ENCODE measurements around the gene RBM43.
"Not testable (repeated sequence)": the region's sequence is repeated elsewhere in the genome, so short reads cannot be mapped to it uniquely, and the experiment has no call there.

The RBM43 gene

DNA sequence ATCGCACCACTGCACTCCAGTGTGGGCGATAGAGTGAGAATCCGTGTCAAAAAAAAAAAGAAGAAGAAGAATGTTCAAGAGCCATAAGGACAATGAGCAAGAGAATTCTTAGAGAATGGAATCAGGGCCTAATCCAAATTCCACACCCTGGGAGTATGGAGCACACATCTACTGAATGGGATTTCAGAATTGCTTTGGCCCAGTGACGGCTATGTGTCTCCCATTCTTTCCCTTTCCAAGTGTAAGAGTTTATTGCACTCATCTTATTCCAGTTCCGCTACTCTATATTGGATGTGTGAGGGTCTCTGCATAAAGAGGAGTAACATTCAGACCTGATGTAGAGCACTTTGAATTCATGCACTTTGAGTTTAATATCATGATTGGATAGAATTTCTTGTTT, 5.9 kb upstream of the RBM43 start:
- DNase-seq: no peak

DNA sequence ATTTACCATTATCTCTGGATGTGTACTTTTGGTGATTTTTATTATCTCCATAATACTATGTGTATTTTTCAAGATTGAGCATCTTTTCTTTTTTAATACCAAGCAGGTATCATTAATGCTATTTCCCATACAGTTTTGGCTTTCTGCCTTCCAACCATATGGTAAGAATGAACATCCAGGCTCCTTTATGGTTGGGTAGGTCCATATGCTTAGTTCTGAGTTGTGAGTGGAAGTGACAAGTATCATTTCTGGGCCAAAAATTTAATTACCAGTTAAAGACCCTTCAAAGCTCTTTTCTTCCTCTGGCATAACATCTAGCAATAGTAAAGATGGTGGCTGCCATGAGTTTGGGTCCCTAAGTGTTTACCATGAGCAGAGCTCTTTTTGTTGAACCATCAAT, 4.3 kb upstream of the RBM43 start:
- no peak for DNase-seq

DNA sequence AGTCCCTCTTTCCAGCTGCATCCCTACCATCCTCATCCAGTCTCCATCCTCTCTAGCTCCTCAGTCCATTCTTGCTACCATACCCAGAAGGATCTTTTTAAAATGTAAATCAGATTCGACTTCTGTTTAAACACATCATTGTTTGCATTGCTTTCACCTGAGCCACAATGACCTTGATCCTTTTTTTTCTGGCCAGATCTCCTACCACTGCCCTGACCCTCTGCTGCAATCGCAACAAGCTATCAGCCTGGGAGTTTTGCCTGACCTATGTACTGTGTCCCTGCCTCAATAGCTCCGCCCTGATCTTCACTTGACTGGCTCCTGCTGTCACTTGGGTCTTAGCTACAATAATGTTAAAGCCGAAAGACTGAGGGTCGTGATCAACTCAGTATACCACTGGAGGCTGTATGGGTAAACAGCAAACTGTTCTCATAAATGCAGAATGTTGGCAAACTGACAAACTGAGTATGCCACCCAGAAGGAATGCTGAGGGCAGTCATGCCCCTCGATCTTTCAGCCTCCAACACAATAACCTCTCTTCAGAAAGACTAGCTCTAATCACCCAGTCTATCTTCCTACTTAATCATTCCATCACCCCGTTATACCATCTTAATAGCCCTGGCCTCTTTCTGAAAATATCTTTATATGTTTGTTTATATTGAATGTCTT, 2.6 kb upstream of the RBM43 start:
- no peak for DNase-seq

DNA sequence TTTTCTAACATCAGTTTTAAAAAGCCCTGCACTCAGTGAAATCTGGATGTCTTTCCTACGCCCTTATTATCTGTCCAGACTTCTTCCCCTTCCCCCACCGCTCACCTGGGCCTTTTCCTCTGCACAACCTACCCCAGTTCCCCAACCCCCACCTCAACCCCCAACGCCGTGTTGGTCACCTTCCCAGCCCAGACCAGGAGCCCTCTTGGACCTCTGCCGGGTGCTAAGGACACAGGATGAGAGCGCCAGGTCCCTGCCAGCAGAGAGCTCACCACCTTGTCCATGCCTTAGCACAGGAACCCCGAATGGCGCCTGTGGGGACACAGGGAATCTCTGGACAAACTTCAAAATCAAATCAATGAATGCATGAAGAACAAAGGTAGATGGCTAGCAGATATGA, 966 bp upstream of the RBM43 start:
- no peak for DNase-seq

DNA sequence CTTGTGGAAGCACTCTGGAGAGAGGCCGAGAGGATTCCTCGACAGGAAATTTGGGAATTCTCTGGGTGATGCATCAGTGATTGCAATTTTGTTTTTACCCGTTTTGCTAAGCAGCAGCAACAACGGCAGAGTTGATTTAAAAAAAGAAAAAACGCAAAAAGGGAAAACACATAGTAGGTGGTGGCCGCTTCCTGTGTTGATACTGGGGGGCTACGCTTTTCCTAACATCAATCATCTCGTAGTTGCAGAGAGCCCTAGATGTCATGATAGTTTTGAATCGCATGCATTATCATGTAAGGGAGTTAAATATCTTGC, 271 bp upstream of the RBM43 start:
- DNase-seq: no peak

DNA sequence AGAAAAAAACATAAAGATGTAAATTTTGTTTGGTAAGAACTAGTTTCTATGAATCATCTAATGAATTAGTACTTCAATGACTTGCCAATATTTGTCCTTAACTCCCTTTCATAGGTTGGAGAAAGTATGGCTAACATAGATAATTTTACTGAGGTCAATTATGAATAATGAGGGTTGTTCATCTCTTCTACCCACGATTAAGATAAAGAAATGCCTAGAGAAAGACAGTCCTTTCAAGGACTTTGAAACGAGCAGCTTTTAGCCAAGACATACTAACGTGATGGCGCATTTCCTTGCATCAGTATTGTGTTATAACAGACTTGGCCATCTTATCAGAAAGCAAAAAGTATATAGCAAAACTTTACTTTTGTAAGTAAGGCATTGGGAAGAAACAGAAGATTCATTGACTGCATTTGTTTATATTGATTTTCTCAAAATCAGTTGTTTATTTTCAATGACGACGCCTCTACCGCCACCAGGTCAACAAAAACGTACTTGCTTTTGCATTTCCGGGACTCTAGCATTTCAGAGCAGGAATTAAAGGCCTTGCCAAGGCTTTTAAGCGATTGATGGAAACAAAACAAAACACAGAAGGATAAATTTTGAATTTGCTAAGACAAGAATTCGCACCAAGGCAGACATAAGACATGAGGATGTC, 961 bp downstream of the RBM43 start:
- no peak for DNase-seq

DNA sequence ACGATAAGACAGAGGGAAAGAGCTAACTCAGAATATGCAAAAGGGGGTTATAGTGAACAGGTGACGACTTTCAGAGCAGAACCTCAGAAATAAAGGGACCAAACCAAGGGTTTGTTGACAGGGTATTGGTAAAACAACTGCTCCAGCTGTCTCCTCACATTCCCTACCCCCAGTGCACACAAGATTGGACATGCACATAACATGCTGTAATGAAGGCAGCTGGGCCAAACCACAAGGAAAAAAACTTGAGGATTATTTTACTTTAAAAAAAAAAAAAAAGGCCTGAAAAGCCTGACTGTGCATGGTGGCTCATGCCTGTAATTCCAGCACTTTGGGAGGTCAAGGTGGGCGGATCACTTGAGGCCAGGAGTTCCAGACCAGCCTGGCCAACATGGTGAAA, 3.5 kb downstream of the RBM43 start:
- no peak for DNase-seq

DNA sequence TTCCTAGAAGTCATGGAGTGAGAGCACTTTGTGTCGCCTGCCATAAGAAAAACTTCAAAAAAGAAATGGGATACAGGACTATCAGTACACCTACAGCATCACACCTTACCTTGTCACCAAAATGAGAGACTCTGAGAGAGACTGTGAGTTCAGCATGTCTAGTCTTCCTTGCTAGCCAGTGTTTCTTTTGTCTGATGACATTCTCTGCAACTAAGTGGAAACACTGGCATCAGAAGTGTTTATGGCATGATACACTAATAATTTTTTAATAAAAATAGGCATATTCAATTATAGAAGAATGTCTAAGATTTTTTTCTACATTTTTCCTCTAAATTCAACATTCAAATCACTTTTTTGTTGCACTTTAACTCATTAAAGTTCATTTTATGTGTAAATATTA, 9.0 kb downstream of the RBM43 start:
- DNase-seq: no peak

DNA sequence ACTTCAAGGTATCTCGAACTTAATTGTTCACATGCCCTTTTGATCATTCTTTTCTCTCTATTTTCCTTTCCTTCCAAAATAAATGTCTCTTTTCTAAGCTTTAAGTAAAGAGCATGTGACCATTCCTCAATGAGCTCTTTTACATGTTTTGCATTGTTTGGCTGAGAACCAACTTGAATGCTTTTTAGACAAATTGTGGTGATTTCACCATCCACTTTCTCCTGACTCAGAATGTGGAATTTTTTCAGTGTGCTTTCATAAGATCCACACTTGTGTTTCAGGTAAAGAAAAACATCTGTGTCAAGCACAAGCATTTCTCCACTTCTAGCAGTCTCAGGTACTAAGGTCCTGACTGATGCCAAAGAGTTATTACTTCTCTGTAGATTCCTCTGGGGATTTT, 10.7 kb downstream of the RBM43 start:
- DNase-seq: no peak

DNA sequence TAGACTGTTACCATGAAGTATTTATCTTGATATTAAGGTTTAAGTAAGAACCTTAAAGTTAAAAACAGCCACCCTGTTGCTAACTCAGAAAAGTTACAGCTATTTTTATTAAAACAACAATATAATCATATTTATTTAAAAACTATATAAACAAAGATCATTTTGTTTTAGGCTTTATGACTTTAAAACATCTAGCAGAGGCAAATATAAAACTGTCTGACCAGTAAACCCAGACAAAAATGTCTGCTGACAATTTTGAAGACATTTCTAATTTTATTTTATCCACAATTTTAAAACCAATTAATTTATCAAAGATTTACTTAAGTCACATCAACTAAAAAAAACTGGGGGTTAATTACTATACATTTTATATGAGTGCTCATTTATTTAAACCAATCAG, 14.2 kb downstream of the RBM43 start:
- DNase-seq: no peak

DNA sequence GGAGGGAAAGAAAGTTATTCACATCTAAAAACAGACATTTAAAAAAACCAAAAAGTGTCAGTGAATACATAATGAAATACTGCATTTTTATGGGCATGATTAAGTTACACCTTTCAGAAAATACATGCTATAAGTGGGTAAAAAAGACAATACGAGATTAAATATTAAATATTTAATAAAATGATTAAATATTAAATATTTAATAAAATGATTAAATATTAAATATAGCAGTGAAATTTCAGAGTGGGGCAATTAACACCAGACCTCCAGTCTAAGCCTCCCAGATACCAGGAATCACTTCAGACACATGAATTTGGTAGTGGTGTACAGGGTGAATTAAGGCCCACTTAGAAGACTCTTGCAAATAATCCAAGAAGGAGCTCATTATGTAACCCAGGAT, 15.5 kb downstream of the RBM43 start:
- DNase-seq: no peak

DNA sequence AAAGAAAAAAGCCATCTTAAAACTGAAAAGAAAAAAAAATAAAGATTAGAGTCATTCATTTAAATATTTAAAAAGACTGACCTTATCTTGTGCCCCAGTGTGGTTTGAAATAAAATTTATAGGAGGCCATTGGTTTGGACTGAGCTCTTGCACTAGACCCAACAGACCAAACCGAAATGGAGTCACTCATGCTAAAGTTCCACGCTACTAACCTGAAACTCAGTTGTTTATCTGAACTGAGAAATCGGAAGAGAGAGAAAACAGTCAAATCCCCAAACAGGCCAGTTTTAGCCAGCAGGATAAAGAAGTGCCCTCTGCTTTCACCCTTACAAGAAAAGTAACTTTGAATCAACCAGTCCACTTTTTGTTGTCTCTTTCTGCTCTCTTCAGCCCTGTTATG, 18.2 kb downstream of the RBM43 start:
- DNase-seq: no peak

DNA sequence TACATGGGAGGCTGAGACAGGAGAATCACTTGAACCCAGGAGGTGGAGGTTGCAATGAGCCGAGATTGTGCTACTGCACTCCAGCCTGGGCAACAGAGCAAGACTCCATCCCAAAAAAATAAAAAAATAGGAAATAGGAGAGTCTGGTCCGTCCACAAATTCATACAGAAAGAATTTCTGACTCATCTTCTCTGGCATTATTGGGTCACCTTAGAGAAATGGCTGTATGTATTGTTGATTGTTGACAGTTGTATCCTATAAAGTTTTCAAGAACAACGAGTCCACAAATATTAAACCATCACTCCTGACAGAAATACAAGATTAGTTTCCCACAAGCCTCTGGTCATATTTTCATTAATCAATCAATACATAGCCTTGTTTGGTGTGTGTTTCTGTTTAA, 20.4 kb downstream of the RBM43 start:
- DNase-seq: no peak

DNA sequence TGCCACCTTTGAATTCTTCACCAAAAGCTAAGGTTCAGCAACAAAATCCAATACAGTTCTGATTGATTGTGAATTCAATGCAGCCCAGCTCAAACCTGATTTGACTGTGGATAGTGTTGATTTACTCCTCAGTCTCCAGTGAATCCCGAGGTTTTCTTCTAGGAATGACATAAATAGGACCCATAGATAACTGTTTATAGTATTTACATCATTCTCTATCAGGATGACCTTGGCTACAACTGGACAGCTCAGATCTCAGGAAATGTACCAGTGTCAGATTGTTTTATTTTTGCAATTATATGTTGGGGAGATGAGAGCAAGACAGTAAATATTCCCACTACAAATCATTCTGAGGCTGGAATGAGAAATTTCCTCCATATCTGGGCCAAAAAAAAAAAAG, 21.2 kb downstream of the RBM43 start:
- no peak for DNase-seq

DNA sequence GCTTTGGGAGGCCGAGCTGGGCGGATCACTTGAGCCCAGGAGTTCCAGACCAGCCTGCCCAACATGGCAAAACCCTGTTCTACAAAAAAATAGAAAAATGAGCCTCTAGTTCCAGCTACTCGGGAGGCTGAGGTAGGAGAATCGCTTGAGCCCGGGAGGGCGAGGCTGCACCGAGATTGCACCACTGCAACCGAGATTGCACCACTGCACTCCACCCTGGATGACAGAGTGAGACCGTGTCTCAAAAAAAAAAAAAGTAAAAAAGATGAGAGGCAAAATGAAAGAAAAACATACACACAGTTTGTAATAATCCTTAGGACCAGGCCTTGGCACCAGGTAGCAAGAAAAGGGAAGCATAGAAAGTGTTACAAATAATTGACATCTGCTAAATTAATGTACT, 22.0 kb downstream of the RBM43 start:
- no peak for DNase-seq

DNA sequence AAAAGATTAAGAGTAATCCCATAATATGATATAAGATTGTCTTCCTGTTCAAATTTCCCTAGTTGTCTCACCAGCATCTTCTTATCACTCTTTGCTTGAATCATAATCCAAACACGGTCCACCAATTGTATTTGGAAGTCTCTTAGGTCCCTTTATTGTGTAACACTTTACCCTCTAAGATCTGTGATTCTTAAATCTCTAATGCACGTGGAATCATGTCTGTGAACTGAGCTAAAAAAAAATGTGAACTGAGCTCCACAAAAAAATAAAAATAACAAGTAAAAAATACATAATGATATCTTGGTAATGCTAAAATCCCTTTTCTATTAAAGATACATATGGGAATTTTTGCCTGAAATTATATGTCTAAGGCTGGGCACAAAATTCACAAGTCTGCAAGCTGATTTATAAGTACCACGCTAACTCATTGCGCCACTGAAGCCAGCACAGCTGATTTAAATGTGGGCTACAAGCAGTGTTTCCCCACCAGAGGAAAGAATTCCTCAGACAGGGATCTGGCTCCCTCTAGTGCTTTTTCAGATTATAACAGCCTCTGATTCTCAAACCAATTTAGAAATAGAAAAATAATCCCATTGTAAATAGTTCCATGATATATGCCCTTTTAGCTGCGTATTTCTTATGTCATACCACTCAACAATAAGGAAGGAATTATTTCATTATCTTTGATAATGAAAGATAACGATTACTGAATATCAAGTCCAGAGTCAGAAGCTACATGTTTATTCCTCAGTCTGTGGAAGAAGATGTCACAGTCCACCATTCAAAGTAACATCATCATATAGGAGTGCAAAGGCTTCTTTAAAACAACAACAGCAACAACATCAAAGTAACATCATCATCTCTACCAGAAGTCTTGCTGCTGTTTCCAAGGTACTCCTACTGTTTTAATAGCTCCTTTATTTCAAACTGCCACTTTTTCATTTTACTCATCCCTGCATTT, 22.9 kb downstream of the RBM43 start:
- peak; percentile 44 for DNase-seq

DNA sequence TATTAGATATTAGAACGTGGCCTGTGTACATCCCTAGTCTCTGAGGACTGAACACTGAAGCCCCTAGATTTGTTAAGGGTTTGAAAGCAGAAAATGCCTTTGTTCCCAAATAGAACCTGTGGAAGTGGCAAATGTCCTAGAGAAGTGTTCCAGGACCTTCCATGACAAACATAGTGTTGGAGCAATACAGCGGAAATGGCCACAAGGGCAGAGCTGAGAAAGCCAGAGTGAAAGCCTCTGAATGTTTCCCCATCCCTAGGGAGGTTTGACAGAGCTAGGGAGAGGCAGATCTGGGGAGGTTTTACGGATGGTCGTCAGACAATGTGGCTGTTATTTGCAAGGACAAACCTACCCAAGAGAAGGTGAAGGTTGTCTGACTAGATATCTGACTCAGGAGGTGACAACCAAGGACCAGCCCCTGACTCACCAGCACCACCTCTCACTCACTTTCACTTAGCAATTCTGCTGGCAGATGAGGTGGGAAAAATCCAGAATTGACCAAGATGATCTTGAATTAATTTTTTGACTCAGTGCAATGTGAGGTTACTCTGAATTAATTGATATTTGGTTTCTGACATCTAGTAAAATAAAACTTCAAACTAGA, 24.1 kb downstream of the RBM43 start:
- DNase-seq: no peak

DNA sequence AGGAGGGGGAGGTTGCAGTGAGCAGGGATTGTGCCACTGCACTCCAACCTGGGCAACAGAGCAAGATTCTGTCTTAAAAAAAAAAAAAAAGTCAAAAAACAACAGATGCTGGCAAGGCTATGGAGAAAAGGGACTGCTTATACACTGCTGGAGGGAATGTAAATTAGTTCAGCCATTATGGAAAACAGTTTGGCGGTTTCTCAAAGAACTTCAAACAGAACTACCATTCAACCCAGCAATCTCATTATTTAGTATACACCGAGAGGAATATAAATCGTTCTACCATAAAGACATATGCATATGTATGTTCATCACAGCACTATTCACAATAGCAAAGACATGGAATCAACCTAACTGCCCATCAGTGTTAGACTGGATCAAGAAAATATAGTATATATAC, 27.9 kb downstream of the RBM43 start:
- not testable (repeated sequence) for DNase-seq

DNA sequence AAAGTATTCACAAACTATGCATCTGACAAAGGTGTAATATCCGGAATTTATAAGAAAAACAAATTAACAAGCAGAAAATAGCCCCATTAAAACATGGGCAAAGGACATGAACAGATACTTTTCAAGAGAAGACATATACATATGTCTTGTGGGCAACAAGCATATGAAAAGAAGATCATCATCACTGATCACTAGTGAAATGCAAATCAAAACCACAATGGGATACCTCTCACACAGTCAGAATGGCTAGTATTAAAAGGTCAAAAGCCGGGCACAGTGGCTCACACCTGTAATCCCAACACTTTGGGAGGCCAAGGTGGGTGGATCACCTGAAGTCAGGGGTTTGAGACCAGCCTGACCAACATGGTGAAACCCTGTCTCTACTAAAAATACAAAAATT, 28.4 kb downstream of the RBM43 start:
- not testable (repeated sequence) for DNase-seq

DNA sequence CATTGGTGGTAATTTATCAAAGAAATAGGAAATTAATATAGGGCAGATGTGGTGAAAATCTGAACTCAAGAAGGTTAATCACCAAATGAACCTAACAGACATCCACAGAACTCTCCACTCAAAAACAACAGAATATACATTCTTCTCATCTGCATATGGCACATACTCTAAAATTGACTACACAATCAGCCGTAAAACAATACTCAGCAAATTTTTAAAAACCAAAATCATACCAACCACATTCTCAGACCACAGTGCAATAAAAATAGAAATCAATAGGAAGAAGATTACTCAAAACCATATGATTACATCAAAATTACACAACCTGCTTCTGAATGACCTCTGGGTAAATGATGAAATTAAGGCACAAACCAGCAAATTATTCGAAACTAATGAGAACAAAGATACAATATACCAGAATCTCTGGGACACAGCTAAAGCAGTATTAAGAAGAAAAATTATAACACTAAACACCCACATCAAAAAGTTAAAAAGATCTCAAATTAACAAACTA, 31.0 kb downstream of the RBM43 start:
- DNase-seq: no peak

DNA sequence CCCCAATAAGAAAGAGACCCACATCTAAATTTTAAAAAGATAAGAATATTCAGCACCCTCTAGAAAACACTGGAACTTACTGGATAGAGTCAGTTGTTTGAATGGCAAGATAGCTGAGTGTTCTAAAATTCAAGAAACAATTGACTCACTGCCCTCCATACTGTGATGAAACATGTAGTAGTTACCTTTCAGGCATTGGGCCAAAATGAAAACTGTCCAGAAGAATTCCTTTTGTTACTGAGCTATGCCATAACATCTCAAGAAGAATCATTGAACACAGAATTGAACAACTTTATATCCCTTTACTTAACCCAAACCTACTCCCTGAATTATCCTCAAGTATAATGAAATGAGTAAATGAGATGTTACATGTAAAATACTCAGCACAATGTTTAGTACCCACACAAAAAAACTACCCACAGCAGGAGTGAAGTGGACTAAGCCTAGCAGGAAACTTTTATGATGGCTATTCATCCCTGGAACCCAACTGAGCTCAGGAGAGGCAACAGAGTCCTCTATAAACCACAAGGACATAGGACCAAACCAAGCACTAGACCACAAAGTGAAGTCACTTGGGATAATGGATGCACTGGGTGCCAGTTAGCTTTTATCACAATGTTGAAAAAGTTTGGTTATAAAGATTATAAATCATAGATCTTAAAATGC, 32.7 kb downstream of the RBM43 start:
- no peak for DNase-seq

DNA sequence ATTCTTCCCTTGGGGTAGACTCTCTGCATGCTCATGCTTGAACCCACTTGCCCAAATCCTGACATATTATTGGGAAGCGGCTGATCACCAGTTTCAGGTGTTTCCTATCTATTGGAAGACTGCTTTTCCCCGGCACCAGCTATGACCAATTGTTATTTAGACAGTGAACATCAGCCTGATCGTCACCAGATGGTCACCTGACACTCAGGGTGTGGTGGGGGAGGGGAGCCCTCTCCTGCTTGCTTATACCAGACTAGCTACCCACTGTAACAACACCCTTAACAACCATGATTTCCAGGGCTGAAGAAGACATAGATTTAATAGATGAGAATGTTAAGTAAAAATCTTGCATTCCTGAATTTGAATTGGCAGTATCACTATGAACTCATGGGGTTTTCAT, 44.3 kb downstream of the RBM43 start:
- DNase-seq: no peak

DNA sequence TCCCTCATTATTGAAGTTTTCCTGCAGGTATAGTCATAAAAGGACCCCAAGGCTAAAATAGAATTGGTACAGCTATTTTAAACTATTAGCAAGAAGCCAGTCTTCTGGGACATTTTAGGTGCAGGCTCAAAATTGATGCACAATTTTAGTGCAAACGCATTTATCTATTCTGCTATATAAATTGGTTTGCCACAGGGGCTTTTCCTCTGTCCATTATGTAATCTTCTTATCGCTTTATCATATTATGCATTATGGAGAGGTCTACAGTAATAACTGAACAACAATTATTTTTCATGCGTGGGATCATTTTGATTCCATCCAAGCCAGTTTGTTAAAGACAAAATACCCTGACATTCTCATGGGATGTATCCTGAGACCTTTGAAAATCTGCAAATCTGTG, 54.6 kb downstream of the RBM43 start:
- DNase-seq: no peak

All from NCI-H1105 (cell line).